ENCODE results near the gene GATA5. TPM values are rescaled to one million over a fixed set of nuclear protein-coding genes. Genes with fewer than 3 reads are reported as not detected.

The GATA5 gene
- total RNA-seq, 1 experiment from 2014 or later = 1.4 TPM

DNA sequence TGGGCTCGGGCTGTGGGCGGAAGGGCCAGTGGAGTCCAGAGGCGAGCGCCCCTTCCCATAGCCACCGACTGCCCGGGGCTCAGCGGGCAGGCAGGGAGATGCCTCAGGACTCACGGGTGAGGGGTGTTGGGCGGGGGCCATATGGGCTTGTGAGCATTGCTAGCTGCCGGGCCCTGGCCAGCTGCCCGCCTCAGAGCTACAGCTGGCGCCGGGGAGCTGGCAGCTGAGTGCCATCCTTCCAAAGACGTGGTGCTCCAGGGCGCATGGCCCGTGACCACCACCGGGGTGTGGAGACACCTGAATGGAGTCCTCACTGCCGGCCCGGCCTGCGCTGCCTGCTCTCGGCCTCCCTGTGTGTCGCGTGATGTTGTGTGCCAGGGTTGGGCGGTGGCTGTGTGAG is 37.9 kb downstream of the GATA5 start (continued):
- TF ChIP-seq, protein P1, sequence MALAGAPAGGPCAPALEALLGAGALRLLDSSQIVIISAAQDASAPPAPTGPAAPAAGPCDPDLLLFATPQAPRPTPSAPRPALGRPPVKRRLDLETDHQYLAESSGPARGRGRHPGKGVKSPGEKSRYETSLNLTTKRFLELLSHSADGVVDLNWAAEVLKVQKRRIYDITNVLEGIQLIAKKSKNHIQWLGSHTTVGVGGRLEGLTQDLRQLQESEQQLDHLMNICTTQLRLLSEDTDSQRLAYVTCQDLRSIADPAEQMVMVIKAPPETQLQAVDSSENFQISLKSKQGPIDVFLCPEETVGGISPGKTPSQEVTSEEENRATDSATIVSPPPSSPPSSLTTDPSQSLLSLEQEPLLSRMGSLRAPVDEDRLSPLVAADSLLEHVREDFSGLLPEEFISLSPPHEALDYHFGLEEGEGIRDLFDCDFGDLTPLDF (CRISPR knock-in tag; IDR thresholded peaks at IDR 0.05) = no peak

DNA sequence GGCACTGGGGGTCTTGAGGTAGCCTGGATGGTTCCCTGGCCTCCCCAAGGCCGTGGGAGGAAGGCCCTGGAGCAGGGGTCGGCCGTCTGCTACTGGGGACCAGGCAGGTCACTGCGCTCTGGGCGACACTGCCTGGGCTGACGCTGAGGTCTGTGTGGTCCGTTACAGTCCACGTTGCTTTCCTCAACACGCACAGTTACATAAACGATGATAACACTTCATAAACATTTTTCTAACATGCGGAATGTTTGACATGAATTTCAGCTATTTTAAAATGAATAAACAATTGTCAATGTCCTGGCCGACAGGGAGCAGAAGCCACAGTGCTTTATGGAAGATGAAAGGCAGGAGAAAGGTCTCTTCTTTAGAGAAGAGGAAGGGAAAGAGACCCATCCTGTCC is 38.3 kb downstream of the GATA5 start:
- ATAC-seq = no peak
- no peaks in the 10 kb centered on the region for H3K4me1 Mint-ChIP-seq
- no peaks in the 10 kb centered on the region; the same call in none of the 2 replicates for H3K27me3 Mint-ChIP-seq (ENCODE audit: low read depth)
- H3K27ac Mint-ChIP-seq = no peak overlapping the region
- H3K36me3 Mint-ChIP-seq = no peaks in the 10 kb centered on the region
- DNase-seq (ENCODE audit: low spot score) = no peak
- no peaks in the 10 kb centered on the region; the same call in 1 of the 2 replicates for H3K9me3 Mint-ChIP-seq
- ChIA-PET CTCF (interaction anchor here (0.6 to 3.1 kb wide), 6 partner anchors 8 to 179 kb away, joined by 3 to 12 read pairs (median 4); partner anchors contain the start of gene RBBP8NL), POLR2A (no interaction called here)
- H3K4me3 Mint-ChIP-seq = no peak overlapping the region
- TF ChIP-seq ESRRA (CRISPR knock-in tag; IDR thresholded peaks at IDR 0.05; ENCODE audit: borderline replicate concordance) = no peak
- TF ChIP-seq, protein P2, sequence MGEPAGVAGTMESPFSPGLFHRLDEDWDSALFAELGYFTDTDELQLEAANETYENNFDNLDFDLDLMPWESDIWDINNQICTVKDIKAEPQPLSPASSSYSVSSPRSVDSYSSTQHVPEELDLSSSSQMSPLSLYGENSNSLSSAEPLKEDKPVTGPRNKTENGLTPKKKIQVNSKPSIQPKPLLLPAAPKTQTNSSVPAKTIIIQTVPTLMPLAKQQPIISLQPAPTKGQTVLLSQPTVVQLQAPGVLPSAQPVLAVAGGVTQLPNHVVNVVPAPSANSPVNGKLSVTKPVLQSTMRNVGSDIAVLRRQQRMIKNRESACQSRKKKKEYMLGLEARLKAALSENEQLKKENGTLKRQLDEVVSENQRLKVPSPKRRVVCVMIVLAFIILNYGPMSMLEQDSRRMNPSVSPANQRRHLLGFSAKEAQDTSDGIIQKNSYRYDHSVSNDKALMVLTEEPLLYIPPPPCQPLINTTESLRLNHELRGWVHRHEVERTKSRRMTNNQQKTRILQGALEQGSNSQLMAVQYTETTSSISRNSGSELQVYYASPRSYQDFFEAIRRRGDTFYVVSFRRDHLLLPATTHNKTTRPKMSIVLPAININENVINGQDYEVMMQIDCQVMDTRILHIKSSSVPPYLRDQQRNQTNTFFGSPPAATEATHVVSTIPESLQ (CRISPR knock-in tag; IDR thresholded peaks at IDR 0.05) = no peak
- no peak for TF ChIP-seq NFYB (CRISPR knock-in tag; conservative IDR thresholded peaks at IDR 0.05; ENCODE audit: low read depth)
- TF ChIP-seq, protein P3, sequence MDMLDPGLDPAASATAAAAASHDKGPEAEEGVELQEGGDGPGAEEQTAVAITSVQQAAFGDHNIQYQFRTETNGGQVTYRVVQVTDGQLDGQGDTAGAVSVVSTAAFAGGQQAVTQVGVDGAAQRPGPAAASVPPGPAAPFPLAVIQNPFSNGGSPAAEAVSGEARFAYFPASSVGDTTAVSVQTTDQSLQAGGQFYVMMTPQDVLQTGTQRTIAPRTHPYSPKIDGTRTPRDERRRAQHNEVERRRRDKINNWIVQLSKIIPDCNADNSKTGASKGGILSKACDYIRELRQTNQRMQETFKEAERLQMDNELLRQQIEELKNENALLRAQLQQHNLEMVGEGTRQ (CRISPR knock-in tag; IDR thresholded peaks at IDR 0.05) = no peak
- TF ChIP-seq, protein P4, sequence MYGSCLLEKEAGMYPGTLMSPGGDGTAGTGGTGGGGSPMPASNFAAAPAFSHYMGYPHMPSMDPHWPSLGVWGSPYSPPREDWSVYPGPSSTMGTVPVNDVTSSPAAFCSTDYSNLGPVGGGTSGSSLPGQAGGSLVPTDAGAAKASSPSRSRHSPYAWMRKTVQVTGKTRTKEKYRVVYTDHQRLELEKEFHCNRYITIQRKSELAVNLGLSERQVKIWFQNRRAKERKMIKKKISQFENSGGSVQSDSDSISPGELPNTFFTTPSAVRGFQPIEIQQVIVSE (CRISPR knock-in tag; IDR thresholded peaks at IDR 0.05; ENCODE audit: borderline replicate concordance) = no peak
- TF ChIP-seq SMAD3 (CRISPR knock-in tag; IDR thresholded peaks at IDR 0.05; ENCODE audit: borderline replicate concordance) = no peak
- TF ChIP-seq CREB1 (CRISPR knock-in tag; IDR thresholded peaks at IDR 0.05) = no peak
- no peak for TF ChIP-seq RORB (CRISPR knock-in tag; IDR thresholded peaks at IDR 0.05)
- TF ChIP-seq TEAD1 (CRISPR knock-in tag; IDR thresholded peaks at IDR 0.05) = no peak
- TF ChIP-seq, protein P5, sequence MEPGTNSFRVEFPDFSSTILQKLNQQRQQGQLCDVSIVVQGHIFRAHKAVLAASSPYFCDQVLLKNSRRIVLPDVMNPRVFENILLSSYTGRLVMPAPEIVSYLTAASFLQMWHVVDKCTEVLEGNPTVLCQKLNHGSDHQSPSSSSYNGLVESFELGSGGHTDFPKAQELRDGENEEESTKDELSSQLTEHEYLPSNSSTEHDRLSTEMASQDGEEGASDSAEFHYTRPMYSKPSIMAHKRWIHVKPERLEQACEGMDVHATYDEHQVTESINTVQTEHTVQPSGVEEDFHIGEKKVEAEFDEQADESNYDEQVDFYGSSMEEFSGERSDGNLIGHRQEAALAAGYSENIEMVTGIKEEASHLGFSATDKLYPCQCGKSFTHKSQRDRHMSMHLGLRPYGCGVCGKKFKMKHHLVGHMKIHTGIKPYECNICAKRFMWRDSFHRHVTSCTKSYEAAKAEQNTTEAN (CRISPR knock-in tag; IDR thresholded peaks at IDR 0.05) = no peak
- TF ChIP-seq RELA (CRISPR knock-in tag; IDR thresholded peaks at IDR 0.05; ENCODE audit: borderline replicate concordance) = no peak
- TF ChIP-seq, protein P6, sequence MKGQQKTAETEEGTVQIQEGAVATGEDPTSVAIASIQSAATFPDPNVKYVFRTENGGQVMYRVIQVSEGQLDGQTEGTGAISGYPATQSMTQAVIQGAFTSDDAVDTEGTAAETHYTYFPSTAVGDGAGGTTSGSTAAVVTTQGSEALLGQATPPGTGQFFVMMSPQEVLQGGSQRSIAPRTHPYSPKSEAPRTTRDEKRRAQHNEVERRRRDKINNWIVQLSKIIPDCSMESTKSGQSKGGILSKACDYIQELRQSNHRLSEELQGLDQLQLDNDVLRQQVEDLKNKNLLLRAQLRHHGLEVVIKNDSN (CRISPR knock-in tag; IDR thresholded peaks at IDR 0.05) = no peak
- TF ChIP-seq, protein P7, sequence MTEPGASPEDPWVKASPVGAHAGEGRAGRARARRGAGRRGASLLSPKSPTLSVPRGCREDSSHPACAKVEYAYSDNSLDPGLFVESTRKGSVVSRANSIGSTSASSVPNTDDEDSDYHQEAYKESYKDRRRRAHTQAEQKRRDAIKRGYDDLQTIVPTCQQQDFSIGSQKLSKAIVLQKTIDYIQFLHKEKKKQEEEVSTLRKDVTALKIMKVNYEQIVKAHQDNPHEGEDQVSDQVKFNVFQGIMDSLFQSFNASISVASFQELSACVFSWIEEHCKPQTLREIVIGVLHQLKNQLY (CRISPR knock-in tag; IDR thresholded peaks at IDR 0.05) = no peak
- no peak for TF ChIP-seq NR2C2 (CRISPR knock-in tag; IDR thresholded peaks at IDR 0.05)
- TF ChIP-seq, protein P1 (CRISPR knock-in tag; IDR thresholded peaks at IDR 0.05) = no peak

Measured in WTC11 (cell line).